ENCODE results near the gene TMEM176A.
A peak's percentile ranks its signal among the peaks of the same experiment; 100 is the strongest.
"Not testable (repeated sequence)": the region's sequence is repeated elsewhere in the genome, so short reads cannot be mapped to it uniquely, and the experiment has no call there.

Gene TMEM176A, protein sequence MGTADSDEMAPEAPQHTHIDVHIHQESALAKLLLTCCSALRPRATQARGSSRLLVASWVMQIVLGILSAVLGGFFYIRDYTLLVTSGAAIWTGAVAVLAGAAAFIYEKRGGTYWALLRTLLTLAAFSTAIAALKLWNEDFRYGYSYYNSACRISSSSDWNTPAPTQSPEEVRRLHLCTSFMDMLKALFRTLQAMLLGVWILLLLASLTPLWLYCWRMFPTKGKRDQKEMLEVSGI
- 0 to 0.18 (median 0) reads per million in 4 experiments for total RNA-seq

DNA sequence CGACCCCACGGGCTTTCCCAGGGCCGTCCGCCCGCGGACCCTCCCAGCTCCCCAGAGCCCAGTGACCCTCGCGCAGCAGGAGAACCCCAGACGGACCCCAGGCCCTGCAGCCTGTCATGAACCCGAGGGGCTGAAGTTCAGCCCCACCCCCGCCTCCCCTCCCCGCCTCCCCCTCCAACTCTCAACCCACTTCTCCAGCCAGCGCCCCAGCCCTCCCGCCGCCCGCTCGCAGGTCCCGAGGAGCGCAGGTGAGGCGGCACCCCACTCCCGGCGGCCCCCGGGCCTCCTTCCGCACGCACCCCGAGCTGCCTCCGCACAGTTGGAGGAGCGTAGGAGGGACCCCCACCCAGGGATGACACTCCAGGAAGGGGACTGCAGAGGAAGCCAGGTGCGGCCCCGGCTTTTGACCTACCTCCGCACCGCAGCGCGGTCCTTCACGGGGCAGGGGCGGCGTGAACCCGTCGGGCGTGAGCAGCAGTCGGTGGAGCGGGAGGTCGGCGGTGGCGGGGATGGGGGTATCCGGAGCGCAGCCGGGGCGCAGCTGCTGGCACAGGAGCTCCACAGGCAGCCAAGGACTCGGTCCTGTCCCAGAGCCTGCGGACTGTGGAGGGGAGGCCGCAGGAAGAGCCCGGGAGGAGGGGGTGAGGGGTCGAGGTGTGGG is at the start of gene TMEM176A:
TMEM176A (plus strand) TSS at position 189 of the 661 bp plus-strand sequence. CDS start 782 bp downstream, outside the sequence.
- DNase-seq: no peak

DNA sequence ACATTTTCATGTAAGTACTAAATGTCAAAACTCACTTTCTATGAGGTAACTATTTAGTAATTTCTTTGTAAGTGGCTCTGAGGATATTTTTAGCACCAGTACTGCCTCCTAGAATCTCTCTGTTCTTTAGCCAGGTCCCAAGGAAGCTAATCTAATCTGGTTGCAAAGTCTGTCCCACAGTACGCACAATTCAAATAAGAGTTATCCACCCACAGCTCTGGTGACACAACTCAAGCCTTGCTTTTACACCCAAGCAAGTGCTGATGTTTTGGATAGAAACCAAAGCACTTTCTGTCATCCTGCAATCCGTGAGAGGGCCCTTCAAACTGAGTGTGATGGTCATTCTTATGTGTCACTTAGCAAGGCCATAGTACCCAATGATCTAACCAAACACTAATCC is 48.9 kb upstream of the TMEM176A start:
- no peak for DNase-seq

DNA sequence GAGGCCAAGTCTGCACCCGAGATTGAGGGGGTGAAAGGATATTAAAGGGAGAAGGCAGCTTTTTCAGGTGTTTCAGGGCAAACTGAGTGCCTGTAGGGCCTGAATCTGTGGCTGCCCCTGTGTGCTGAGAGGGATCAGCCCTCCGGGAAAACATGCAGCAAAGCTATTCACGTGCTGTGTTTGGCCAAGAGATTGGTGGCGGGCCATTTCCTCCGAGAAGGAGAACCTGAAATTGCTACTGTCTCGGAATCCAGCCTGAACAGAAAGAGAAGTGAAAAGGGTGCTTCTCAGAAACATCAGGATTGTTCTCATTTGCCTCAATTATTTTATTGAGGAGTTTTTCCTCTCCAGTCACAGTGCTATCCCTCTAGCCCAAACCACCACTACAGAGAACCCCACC is 47.3 kb upstream of the TMEM176A start:
- DNase-seq: no peak

DNA sequence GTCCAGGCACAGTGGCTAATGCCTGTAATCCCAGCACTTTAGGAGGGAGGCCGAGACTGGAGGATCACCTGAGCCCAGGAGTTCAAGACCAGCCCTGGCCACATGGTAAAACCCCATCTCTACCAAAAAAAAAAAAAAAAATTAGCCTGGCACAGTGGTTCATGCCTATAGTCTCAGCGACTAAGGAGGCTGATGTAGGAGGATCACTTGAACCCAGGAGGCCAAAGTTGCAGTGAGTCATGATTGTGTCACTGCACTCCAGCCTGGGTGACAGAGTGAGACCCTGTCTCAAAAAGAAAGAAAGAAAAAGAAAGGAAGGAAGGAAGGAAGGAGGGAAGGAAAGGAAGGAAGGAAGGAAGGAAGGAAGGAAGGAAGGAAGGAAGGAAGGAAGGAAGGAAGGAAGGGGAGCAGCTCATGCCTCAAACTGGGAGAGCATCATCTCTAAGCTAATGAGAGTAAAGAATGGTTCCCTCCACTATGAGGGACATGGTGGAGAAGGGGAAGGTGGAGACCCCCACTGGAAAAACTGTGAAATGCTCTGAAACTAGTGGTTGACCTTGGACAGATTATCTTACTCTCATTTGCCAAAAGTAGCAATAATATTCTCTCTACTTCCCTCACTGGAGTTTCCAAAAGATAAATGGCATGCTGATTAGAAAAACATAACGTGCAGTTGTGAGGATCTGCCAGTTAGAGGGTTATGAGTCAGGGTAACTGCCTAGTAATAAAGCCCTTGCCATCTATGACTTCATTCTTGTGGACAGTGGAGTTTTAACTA is 46.6 kb upstream of the TMEM176A start:
- no peak for DNase-seq

DNA sequence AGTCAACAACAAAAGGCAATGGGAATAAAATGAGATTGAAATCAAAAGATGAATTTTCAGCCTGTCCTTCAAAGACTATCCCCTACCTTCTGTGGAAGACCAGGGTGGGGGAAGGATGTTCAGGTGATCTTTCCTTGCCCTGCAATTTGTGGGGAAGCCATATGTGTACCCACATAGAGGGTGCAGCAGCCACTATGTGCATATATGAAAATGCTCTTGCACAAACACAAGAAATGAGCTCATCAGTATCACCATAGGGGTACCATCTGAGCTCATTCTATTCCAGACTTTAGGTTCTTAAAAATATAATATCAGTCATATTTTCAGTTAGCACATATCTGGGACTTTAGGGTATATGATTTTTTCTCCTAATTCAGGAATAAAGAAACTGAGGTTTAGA is 45.6 kb upstream of the TMEM176A start:
- no peak for DNase-seq

DNA sequence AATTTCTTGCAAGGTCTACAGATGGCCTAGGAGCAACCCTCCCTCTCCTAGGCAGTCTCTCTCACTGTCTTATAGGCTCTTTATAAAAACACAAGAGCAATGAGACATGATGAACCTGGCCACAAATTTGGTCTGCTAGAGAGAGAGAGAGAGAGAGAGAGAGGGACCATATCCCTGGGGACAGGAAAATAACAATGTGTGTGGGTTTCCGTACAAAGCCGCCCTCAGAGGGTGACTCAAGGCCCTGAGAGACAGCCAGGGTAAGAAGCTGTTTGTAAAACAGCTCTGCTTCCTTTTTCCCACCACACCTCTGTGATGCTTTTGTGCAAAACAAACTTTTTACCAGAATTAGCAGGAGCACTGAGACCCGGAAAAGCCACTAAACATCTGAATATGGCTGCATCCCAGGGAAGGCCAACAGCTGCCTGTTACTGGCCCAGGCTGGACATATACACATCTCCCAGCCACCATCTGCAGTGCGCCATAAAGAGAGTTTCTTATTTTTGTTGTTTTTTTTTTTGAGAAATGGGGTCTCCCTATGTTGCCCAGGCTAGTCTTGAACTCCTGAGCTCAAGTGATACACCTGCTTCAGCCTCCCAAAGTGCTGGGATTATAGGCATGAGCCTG is 45.0 kb upstream of the TMEM176A start:
- DNase-seq: peak; percentile 24

DNA sequence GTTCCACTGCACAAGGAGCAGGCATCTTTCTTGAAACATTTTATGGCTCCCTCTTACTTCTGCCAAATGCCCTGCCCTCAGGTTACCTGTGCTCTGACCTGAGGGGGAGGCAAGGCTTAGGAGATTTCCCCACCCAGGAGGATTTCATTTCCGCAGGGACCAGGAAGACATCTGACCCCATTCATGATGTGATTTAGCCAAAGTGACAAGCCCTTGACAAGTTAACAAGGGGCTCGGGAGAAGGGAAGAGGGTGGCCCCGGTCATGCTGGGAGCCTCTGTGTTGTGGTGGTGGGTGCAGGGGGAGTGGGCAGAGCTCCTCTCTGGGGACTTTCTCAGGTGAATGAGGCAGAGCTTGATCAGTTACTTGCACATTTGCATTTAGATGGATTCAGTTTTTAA is 44.4 kb upstream of the TMEM176A start:
- peak; percentile 11 for DNase-seq

DNA sequence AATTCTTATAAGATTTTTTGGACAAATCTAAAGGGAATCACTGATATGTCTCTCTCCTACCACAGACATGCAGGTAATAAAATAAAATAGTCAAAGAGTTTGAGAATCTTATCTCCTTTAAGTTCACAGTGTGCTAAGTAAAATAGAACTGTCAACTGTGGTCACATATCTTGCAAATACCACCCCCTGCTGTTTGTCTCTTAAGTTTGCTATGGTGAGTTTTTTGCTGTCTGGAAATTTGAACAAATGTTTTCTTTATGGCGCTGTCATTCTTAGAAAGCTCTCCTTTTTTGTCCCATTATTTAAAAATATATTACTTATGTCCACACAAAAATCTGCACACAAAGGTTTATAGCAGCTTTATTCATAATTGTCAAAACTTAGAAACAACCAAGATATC is 43.7 kb upstream of the TMEM176A start:
- DNase-seq: no peak

DNA sequence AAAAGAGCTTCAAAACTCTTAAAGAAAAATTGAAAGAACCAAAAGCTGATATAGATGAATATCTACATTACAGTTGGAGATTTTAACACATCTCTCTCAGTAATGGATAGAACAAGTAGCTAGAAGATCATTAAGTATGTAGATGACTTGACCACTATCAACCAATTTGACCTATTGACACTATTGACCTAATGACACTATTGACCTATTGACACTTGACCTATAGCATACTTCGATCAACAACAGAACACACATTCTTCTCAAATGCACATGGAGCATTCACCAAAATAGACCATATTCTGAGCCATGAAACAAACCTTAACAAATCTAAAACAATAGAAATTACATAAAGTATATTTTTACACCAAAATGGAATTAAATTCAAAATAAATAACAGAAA is 41.1 kb upstream of the TMEM176A start:
- DNase-seq: no peak

DNA sequence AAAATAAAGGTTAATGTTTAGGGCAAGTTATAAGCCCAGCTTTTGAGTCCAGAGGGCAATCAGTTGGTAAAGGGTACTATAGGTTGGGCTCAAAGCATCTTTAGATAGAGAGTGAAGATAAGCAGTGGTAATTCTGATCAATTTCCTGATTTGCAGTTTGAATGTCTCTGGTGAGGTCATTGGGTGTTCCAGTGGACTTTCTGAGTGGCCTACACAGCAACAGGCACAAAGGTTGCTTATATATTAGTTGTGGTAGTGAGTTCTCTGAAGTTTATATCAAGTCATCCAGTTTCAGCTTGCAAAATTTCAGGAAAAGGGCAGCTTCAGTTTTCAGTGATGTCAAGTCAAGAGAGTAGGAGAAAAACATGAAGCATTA is 34.2 kb upstream of the TMEM176A start:
- DNase-seq: no peak

DNA sequence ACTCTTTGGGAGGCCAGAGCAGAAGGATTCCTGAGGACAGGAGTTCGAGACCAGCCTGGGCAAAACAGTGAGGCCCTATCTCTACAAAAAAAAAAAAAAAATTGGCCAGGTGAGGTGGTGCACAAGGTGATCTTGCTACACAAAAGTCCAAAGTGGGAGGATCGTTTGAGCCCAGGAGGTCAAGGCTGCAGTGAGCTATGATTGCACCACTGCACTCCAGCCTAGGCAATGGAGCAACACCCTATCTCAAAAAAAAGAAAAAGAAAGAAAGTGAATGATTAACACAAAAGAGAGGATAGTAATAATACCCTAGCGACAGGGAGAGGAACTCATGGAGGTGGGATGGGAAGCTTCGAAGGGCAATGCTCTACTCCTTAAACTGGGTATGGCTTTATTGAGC is 30.8 kb upstream of the TMEM176A start:
- DNase-seq: no peak

DNA sequence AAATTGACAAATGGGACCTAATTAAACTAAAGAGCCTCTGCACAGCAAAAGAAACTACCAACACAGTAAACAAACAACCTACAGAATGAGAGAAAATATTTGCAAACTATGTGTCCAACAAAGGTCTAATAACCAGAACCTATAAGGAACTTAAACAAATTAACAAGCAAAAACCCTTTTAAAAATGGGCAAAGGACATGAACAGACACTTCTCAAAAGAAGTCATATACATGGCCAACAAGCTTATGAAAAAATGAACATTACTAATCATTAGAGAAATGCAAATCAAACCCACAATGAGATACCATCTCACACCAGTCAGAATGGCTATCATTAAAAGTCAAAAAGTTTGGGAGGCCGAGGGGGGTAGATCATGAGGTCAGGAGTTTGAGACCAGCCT is 26.4 kb upstream of the TMEM176A start:
- DNase-seq: not testable (repeated sequence)

DNA sequence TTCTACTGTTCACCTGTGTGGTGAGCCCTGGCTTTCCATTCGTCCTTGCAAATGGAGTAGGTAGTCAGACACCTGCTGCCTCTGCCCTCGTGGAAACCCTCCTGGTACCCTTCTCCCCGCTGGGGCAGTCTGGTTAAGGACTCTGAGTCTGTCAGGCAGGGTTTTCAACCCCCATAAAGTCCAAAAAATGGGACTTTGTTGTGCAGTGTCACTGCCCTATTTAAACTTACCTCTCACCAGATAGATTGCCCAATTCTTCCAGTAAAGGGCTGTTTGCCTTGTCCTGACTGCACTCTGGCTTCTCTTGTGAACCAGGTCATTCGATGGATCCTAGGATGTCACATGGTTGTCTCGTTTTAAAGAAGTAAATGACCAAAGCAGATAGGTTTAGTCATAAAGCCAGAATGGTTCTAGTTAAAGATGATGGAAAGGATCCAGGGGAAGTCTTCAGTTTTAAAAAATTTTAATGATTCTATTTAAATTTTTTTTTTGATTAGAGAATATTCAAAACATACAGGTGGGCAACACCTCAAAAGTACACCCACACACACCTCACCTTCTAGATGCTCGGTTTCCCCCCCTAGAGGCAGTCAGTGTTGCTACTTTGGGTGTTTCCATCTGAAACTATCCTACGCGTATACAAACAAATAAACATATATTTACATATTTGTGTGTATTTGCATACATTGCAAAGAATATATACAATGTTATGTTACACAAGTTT is 22.4 kb upstream of the TMEM176A start:
- no peak for DNase-seq

DNA sequence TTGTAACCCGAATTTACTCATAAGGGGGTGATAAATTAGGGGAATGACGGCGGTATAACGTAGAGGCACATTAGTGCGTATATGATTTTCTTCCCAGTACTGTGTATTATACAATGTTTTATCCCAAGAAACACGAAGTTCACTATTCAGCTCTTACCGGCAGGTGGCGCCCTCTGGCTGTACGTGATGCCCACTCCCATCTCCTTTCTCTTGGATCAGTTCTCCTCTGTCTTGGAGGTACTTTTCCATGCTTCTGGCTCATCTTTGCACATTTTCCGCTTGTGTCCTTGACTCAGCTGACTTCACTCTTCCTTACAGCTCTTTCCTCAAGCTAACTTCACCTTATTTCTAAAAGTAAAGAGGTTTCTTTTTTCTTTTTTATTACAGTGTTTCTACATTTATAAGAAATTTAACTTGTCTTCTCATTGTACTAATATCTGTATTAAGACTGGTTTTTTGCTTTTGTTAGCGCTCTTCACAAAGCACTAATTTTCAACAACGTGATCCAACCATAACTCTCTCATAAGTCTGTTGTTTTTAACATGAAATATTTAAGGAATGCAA is 21.7 kb upstream of the TMEM176A start:
- peak; percentile 56 for DNase-seq

DNA sequence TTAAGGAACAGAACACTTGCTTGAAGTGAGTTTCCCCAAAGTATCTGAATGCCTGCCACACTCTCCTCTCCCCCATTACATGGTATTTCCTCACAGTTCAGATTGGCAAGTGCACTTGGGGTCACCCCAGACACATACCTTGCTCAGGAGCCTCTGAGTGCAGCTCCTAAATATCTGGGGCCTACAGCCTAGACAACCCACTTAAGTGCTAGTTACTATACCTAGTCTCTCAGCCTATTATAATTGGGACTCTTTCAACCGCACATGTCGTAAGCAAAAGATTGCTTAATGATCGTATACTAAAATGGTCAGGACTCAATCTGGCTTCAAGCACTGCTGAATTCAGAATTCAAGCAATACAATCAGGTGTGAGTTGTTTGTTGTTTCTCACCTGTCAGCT is 20.3 kb upstream of the TMEM176A start:
- DNase-seq: no peak

DNA sequence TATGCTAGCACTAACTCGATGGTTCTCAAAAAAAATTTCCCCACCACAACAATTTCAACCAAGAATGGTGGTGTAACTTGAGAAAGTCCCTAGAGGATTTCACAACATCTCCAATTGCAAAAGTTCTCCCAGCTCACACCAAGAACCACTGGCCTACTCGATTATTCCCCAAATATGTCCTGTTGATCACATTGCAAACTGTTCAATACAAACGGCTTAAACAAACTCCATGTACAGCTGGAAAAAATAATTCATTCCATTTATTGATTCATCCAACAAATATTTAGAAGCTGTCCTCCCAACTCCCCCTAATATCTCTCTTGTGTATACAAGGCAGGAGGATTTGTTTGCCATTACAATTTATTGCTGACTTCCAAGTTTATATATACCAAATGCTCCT is 19.5 kb upstream of the TMEM176A start:
- no peak for DNase-seq

DNA sequence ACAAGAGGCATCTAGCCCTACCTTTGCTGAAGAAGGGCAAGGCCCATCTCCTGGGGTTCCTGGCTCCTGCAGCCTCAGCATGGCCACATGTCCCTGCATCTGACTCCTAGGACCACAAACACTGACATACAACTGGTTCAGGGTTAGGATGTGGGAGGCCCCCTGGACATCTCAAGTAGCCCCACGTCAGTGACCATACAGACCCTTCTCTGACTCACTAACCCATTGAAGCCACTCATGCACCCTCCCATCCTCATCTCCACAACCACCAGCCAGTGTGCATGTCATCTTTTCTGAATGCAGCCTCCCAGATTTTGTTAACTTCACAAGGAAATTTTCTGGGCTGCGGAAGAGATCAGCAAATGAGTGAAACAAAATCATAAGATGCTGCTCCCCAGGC is 18.6 kb upstream of the TMEM176A start:
- no peak for DNase-seq

DNA sequence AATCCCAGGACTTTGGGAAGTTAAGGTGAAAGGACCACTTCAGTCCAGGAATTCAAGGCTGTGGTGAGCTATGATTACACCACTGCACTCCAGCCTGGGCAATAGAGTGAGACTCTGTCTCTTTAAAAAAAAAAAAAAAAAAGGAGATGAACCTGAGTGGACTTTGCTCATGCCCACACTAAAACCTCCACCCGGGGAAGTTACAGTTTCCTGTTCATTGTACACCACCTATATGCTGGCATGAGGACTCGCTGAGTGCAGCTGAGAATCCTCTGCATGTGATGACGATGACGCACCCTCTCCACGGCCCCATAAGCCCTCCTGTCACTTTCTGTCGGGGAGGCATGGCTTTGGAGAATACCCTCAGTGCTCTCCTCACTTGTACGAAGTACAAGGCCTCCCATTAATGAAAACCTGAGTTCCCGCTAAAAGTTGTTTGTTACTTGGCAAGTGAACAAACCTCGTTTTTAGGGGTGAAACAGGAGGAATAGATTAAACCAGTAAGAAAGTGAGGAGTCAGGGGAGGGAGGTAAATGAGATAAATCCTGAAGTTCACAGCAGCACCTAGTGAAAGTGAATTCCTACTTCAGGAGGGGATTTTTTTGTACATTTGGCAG is 16.3 kb upstream of the TMEM176A start:
- DNase-seq: no peak

DNA sequence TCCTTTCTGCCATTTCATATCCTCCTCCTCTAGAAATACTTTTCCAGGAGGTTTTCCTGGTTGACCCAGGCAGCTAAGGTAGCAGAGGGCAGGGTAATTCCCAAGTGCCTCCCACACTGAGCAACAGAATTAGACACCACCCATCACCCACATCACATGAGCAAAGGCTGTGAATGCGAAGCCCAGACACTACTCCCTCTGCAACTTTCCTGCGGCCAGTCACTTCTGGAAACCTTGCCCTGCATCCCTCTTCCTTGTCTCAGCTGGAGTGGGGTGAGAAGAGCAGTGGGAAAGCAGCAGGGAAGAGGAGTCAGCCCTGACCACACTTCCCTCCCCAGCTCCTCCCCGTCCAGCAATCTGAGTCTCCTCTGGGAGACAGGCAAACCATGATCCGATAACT is 15.6 kb upstream of the TMEM176A start:
- DNase-seq: no peak

DNA sequence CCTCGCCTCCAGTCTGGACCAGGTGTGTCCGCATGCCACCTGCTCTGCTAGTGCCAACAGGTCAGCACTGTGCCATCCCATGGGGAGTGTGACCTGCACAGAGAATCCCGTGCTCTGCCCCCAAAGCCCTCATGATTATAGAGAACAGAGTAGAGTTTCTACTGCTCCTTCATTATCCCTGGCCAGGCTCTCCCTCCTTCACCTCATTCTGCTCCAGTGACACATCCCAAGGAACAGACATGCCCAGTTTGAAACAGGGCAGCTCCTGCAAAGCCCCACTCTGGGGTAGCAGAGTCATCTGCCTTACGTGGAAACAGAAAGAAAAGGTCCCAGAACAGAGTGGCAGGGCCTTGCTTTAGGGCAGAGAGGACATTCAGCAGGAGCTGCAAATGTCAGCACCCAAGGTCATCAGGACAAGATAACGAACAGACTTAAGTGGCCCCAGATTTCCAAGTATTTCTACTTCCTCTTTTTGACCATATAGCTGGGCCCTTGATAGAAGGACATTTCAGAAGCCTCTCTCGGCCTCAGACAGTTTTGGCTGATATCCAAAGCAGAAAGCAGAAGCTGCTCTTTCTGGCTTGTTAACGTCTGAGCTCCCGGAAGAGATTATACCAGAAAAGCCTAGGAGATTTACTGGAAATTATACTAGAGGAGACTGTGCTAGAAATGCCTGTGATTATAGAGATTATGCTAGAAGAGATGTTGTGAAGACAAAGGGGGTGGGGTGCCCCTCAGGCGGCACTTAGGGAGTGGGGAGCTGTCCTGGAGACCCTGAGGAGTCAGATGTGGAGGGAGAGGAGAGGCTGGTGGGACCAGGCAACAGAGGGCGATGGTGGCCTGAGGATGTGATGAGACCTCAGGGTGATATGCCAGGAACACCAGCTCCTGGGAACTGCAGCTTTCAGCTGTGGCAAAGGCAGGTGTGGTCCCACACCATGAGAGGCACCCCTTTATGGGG is 13.0 kb upstream of the TMEM176A start:
- DNase-seq: no peak
